Natural killer cell treated with Interleukin-12 subunit alpha and Interleukin-12 subunit beta and Interleukin-15 and Interleukin-18, amount 100 ng/mL, for 72 hours (primary cell): ENCODE results near the gene NUBPL. TPM values are rescaled to one million over a fixed set of nuclear protein-coding genes. Genes with fewer than 3 reads are reported as not detected.

ENCODE experiments used
- ATAC-seq, 2 donors: fragments of 150-1000 bp; cut with Tn5 transposase in 1 of 2; sonication (Bioruptor Pico), chemical (Tn5 transposase) in 1 of 2; 2 replicates each; pipeline ENCODE4 v1.10.0; 2021
- DNase-seq: peaks from one replicate; pipeline ENCODE4 v3.0.0; 2022; ENCODE audit warnings: low spot score
- H3K27ac Mint-ChIP-seq, 2 donors: 1 replicate in 1 of 2; 2 replicates in 1 of 2; pipeline ENCODE4 v1.8.0; 2022; ENCODE audit warnings: mixed read lengths in 2 of 2, mild to moderate bottlenecking in 1 of 2, moderate library complexity in 1 of 2
- H3K27me3 Mint-ChIP-seq, 2 donors: 1 replicate in 1 of 2; 2 replicates in 1 of 2; pipeline ENCODE4 v1.8.0; 2022; ENCODE audit warnings: mixed read lengths in 2 of 2
- H3K36me3 Mint-ChIP-seq: one replicate; pipeline ENCODE4 v1.8.0; 2022; ENCODE audit warnings: mixed read lengths
- H3K4me1 Mint-ChIP-seq, 2 donors: 1 replicate in 1 of 2; 2 replicates in 1 of 2; pipeline ENCODE4 v1.8.0; 2022; ENCODE audit warnings: low read depth in 2 of 2, mixed read lengths in 2 of 2, mild to moderate bottlenecking in 1 of 2
- H3K4me3 Mint-ChIP-seq: one replicate; pipeline ENCODE4 v1.8.0; 2022; ENCODE audit warnings: mixed read lengths
- H3K9me3 Mint-ChIP-seq: 2 replicates; pipeline ENCODE4 v1.8.0; 2022; ENCODE audit warnings: mixed read lengths
- total RNA-seq, 2 donors: library from RNA; stranded (reverse); gene quantifications; one replicate each; pipeline ENCODE4 v1.2.3, GENCODE V29; 2022

The NUBPL gene
- total RNA-seq, 2 donors from 2014 or later: 9.0 to 12.3 TPM

DNA sequence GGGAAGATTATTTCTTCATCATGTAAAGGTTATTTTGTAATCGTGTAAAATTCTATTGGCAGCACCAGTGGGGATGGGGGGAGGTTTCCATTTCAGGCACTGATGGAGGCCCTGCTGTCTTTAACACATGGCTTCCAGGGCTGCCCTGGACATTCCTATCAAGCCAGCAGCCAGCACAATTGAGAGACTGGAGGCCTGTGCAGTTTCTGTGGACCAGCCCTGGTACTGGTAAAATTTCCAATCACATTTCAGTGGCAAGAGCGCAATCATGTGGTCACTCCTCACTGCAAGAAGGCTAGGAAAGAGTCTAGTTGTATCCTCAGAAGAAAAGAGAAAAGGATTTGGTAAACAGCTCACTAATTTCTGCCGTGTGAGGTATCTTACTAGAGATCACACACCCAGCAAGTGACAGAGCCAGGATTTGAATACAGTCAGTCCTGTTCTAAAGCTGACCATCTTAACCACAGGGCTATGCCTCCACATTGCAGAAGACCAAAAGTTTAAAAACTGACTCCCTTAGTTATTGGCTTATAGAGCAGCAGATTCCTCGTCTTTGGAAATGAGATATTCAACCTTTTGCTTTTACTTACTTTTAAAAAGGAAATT lies 336.5 kb downstream of the NUBPL start:
- H3K27me3 Mint-ChIP-seq: peaks cover 8 to 12% of the 10 kb centered on the region in 2 donors
- ATAC-seq (no peak), DNase-seq (no peak)
- no peak overlapping the region for H3K27ac Mint-ChIP-seq
- no peaks in the 10 kb centered on the region for H3K4me1 Mint-ChIP-seq
- no peak overlapping the region for H3K4me3 Mint-ChIP-seq
- no peaks in the 10 kb centered on the region for H3K36me3 Mint-ChIP-seq
- H3K9me3 Mint-ChIP-seq: peaks cover 7% of the 10 kb centered on the region

DNA sequence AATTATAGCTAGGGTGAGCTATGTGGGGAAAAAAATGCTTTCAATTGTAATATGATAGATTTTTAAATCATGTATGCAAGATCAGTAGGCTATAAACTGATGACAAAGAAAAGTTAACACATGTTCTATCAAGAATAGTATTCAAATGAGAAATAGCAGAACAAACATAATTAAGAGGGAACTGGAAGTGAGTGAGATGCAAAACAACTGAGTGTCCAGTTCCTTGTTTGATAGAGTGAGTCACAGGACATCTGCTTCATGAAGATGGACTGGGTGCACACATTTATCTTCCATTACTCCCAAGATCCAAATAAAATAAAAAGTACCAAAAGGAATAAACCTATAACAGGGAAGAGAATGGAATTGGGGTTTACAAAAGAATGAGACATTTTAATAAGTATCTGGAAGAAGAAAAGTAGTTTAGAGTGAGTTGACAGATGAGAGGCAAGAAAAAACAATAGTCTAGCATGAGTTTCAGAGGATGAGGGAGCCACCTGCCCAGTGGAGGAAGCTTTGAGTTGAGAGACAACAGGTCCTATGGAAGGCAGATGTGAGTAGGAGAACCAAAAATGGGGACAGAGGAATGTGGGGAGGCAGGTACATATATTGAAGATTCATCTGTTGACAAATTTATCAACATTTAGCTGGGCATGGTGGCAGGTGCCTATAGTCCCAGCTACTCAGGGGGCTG lies 337.8 kb downstream of the NUBPL start:
- no peak for DNase-seq
- Mint-ChIP-seq H3K4me1 (no peaks in the 10 kb centered on the region), H3K4me3 (no peak overlapping the region), H3K9me3 (peaks cover 7% of the 10 kb centered on the region), H3K27ac (no peak overlapping the region), H3K27me3 (peaks cover 8 to 12% of the 10 kb centered on the region in 2 donors), H3K36me3 (no peaks in the 10 kb centered on the region)
- ATAC-seq: no peak

DNA sequence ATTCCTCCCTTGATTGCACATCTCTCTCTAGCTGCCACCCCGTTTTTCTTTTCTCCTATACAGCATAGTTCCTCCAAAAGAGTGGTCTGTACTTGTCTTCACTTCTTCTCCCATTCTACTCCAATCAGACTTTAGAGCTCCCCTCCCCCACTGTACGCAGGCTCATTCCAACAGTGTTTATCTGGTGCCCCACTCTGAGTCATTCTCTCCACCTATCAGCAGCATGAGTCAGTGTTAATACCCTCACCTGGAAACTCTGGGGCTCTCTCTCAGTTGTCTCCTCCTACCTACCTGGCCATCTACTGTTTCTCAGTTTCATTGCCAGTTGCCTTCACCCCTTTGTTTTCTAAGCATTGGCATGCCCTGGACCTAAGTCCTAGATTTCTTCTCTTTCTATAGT lies 340.8 kb downstream of the NUBPL start:
- Mint-ChIP-seq H3K9me3 (no peaks in the 10 kb centered on the region), H3K27ac (no peak overlapping the region), H3K4me3 (no peak overlapping the region), H3K4me1 (no peaks in the 10 kb centered on the region), H3K36me3 (no peaks in the 10 kb centered on the region), H3K27me3 (peaks cover 4 to 8% of the 10 kb centered on the region in 2 donors)
- DNase-seq (no peak), ATAC-seq (no peak)

DNA sequence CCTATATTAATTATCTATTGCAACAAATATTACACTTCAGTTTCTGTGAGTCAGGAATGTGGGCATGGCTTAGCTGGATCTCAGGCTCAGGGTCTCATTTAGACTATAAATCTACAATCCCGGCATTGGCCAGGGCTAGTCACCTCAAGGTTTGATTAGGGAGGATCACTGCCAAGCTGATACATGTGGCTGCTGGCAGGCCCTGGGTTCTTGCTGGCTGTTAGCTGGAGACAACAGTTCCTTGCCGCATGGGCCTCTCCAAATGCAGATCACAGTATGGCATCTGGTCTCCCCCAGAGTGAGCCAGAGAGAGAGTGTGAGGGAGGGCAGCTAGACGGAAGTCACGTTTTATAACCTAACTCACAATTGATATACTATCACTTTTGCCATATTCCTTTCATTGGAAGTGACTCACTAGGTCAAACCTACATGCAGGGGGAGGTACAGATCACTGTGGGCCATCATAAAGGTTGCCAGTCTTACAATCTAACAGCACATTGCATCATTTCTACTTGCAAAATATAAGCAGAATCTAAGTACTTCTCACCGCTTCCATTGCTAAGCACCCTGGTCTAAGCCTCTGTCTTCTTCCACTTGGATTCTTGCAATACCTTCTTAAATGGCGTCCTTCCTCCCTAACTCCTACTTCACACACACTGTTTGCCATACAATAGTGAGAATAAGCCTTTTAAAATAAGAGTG lies 341.9 kb downstream of the NUBPL start:
- no peaks in the 10 kb centered on the region for H3K36me3 Mint-ChIP-seq
- H3K4me1 Mint-ChIP-seq: no peaks in the 10 kb centered on the region
- DNase-seq: no peak
- no peak overlapping the region for H3K4me3 Mint-ChIP-seq
- no peak for ATAC-seq
- H3K27me3 Mint-ChIP-seq: peaks cover 4 to 8% of the 10 kb centered on the region in 2 donors
- no peak overlapping the region for H3K27ac Mint-ChIP-seq
- no peaks in the 10 kb centered on the region for H3K9me3 Mint-ChIP-seq

DNA sequence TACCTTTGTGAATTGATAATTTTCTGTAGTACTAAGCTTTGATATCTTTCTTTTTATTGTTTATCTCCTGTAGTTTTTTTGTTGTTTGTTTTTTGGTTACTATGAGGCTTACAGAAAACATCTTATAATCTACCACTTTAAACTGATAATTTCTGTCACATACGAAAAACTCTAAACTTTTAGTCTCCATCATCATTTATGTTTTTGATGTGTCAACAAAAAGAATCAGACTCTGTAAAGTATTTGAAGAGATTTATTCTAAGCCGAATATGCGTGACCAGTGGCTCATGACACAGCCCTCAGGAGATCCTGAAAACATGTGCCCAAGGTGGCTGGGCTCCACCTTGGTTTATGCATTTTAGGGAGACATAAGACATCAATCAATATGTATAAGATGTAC lies 348.8 kb downstream of the NUBPL start:
- H3K4me3 Mint-ChIP-seq: no peak overlapping the region

More for the DNA sequence above, 348.8 kb downstream of the NUBPL start:
- peaks cover 0 to 7% of the 10 kb centered on the region in 2 donors for H3K27me3 Mint-ChIP-seq
- peaks cover 14% of the 10 kb centered on the region for H3K9me3 Mint-ChIP-seq
- DNase-seq: no peak
- ATAC-seq: no peak
- H3K4me1 Mint-ChIP-seq: no peaks in the 10 kb centered on the region
- peaks cover 8% of the 10 kb centered on the region for H3K36me3 Mint-ChIP-seq
- no peak overlapping the region for H3K27ac Mint-ChIP-seq

Other genes starting within 250 kb of the NUBPL start
- 10 to 100 TPM; 19.9 to 20.0 TPM for gene HEATR5A, start 140.9 kb upstream of the NUBPL start, total RNA-seq
- 10 to 100 TPM; 15.1 to 16.2 TPM for gene DTD2, start 103.9 kb upstream of the NUBPL start, total RNA-seq
- gene GPR33, start 73.4 kb upstream of the NUBPL start, total RNA-seq: not detected